A673 (cell line): ENCODE results near the gene ST6GAL2.

Experiments used
- EZH2 ChIP-seq: fragments of 200-600 bp; sonication (generic); IDR thresholded peaks from 2 replicates; pipeline ENCODE4 v1.6.1; 2017; ENCODE audit warnings: borderline replicate concordance, low read depth, mild to moderate bottlenecking, mixed read lengths, antibody characterized with exemption, low read length; ENCODE audit not compliant: poor library complexity, severe bottlenecking
- TF ChIP-seq, protein P1 (sequence below): fragments of 300-800, 200-600 bp; sonication (generic); conservative IDR thresholded peaks from 2 replicates; pipeline ENCODE4 v1.5.1; 2017; ENCODE audit warnings: low read depth, mild to moderate bottlenecking, antibody characterized with exemption, low read length, moderate library complexity, mixed read lengths

DNA sequence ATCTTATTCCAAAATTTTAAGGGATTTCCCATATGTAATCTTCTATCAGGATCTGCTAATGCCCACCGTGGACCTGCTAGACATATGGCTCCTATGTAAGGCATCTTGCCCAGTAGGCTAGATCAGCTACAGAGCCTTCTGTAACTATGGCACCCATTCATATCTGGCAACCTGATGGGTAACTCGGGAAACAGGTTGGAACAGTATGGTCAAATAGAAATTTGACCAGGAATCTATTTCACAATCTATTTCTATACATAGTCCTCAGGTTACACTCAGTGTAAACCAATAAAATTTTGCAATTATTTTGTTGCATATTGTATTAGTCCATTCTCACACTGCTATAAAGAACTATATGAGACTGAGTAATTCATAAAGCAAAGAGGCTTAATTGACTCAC, 93.3 kb downstream of the ST6GAL2 start:
- TF ChIP-seq, protein P1, sequence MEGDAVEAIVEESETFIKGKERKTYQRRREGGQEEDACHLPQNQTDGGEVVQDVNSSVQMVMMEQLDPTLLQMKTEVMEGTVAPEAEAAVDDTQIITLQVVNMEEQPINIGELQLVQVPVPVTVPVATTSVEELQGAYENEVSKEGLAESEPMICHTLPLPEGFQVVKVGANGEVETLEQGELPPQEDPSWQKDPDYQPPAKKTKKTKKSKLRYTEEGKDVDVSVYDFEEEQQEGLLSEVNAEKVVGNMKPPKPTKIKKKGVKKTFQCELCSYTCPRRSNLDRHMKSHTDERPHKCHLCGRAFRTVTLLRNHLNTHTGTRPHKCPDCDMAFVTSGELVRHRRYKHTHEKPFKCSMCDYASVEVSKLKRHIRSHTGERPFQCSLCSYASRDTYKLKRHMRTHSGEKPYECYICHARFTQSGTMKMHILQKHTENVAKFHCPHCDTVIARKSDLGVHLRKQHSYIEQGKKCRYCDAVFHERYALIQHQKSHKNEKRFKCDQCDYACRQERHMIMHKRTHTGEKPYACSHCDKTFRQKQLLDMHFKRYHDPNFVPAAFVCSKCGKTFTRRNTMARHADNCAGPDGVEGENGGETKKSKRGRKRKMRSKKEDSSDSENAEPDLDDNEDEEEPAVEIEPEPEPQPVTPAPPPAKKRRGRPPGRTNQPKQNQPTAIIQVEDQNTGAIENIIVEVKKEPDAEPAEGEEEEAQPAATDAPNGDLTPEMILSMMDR, result no peak
- no peak for TF ChIP-seq EZH2
